HepG2 (cell line): ENCODE data around the gene MFSD6. TPM values are rescaled to one million over a fixed set of nuclear protein-coding genes. Genes with fewer than 3 reads are reported as not detected.

Source experiments
- ARNT2 ChIP-seq: sonication (generic); formaldehyde crosslinking; IDR thresholded peaks from 2 replicates; pipeline ENCODE4 v1.8.0; 2022; ENCODE audit warnings: mild to moderate bottlenecking, low read depth, missing genetic modification reagents, moderate library complexity
- PATZ1 ChIP-seq: sonication (generic); formaldehyde crosslinking; IDR thresholded peaks from 2 replicates; pipeline ENCODE4 v1.4.0; 2020; ENCODE audit warnings: missing genetic modification reagents
- PLSCR1 ChIP-seq: sonication (generic); formaldehyde crosslinking; IDR thresholded peaks from 2 replicates; pipeline ENCODE4 v1.5.0; 2020; ENCODE audit warnings: missing genetic modification reagents, mild to moderate bottlenecking, borderline replicate concordance
- POGK ChIP-seq: sonication (generic); formaldehyde crosslinking; conservative IDR thresholded peaks from 2 replicates; pipeline ENCODE4 v1.8.0; 2022; ENCODE audit warnings: mild to moderate bottlenecking, moderate library complexity, missing genetic modification reagents
- RBFOX2 ChIP-seq: fragments of 200-400 bp; formaldehyde crosslinking; IDR thresholded peaks from 2 replicates; pipeline ENCODE4 v1.6.1; 2017; ENCODE audit warnings: low read depth, mild to moderate bottlenecking, low read length
- ZBTB14 ChIP-seq: sonication (generic); formaldehyde crosslinking; IDR thresholded peaks from 2 replicates; pipeline ENCODE4 v1.4.0; 2020; ENCODE audit warnings: missing genetic modification reagents
- ZBTB44 ChIP-seq: sonication (generic); formaldehyde crosslinking; IDR thresholded peaks from 2 replicates; pipeline ENCODE4 v1.4.0; 2020; ENCODE audit warnings: missing genetic modification reagents
- ZFP37 ChIP-seq: sonication (generic); formaldehyde crosslinking; IDR thresholded peaks from 2 replicates; pipeline ENCODE4 v1.4.0; 2020; ENCODE audit warnings: missing genetic modification reagents, borderline replicate concordance
- ZNF101 ChIP-seq: sonication (generic); formaldehyde crosslinking; IDR thresholded peaks from 2 replicates; pipeline ENCODE4 v1.4.0; 2020; ENCODE audit warnings: mild to moderate bottlenecking, low read depth, missing genetic modification reagents, borderline replicate concordance
- ZNF230 ChIP-seq: sonication (generic); formaldehyde crosslinking; IDR thresholded peaks from 2 replicates; pipeline ENCODE4 v1.4.0; 2020; ENCODE audit warnings: mild to moderate bottlenecking, missing genetic modification reagents
- ZNF646 ChIP-seq: sonication (generic); formaldehyde crosslinking; IDR thresholded peaks from 2 replicates; pipeline ENCODE4 v1.9.0; 2021; ENCODE audit warnings: mild to moderate bottlenecking, missing genetic modification reagents
- ZNF768 ChIP-seq: sonication (generic); formaldehyde crosslinking; IDR thresholded peaks from 2 replicates; pipeline ENCODE4 v1.4.0; 2020; ENCODE audit warnings: missing genetic modification reagents
- polyA plus RNA-seq, 8 experiments: library from polyadenylated mRNA; depleted of rRNA in 3 of 8; stranded (reverse) in 7 of 8; unstranded in 1 of 8; fragments of >200 nt; fragmentation: Illumina TruSeq in 4 of 8; extraction: Trizol in 4 of 8; gene quantifications; 2 replicates each; pipeline versions ENCODE4 v1.2.1 to v1.2.3, GENCODE V29; 2011 to 2016; ENCODE audit warnings: low read depth in 4 of 8, missing spikeins in 1 of 8, mixed read lengths in 1 of 8; ENCODE audit not compliant: insufficient read depth in 1 of 8
- total RNA-seq, 5 experiments: library from RNA; depleted of rRNA; stranded (reverse); fragments of >200 nt; fragmentation: Illumina TruSeq; extraction: Trizol; gene quantifications; 2 replicates each; pipeline ENCODE4 v1.2.3, GENCODE V29; 2016; ENCODE audit warnings: low read depth in 1 of 5

Gene MFSD6
- total and polyA plus RNA-seq, 2 of the 13 experiments (the other 11 are each of a cell fraction or from before 2014, with no cell fraction given), result 0.92 to 1.4 TPM

GRCh38 chr2:190533968-190534309 lies 125.8 kb downstream of the MFSD6 start (continued):
- TF ChIP-seq RBFOX2, result no peak
- TF ChIP-seq ZBTB14 (CRISPR knock-in tag), result no peak
- no peak for TF ChIP-seq PATZ1
- no peak for TF ChIP-seq ZBTB44 (CRISPR knock-in tag)
- no peak for TF ChIP-seq POGK (CRISPR knock-in tag)
- peak; percentile 98 for TF ChIP-seq ZNF768 (CRISPR knock-in tag)
- peak; percentile 81; the same call in 1 of the 2 replicates for TF ChIP-seq PLSCR1 (CRISPR knock-in tag)
- no peak for TF ChIP-seq ZNF101 (CRISPR knock-in tag)
- no peak for TF ChIP-seq ARNT2 (CRISPR knock-in tag)
- TF ChIP-seq ZFP37 (CRISPR knock-in tag), result peak; percentile 56; the same call in 1 of the 2 replicates
- no peak for TF ChIP-seq ZNF646 (CRISPR knock-in tag)
- TF ChIP-seq ZNF230 (CRISPR knock-in tag), result no peak
